ENCODE data around the gene HRCT1. TPM values are rescaled to one million over a fixed set of nuclear protein-coding genes. Genes with fewer than 3 reads are reported as not detected.

HRCT1 gene
- total and polyA plus RNA-seq, 2 experiments from 2014 or later, result not detected

- TF ChIP-seq, protein P1, sequence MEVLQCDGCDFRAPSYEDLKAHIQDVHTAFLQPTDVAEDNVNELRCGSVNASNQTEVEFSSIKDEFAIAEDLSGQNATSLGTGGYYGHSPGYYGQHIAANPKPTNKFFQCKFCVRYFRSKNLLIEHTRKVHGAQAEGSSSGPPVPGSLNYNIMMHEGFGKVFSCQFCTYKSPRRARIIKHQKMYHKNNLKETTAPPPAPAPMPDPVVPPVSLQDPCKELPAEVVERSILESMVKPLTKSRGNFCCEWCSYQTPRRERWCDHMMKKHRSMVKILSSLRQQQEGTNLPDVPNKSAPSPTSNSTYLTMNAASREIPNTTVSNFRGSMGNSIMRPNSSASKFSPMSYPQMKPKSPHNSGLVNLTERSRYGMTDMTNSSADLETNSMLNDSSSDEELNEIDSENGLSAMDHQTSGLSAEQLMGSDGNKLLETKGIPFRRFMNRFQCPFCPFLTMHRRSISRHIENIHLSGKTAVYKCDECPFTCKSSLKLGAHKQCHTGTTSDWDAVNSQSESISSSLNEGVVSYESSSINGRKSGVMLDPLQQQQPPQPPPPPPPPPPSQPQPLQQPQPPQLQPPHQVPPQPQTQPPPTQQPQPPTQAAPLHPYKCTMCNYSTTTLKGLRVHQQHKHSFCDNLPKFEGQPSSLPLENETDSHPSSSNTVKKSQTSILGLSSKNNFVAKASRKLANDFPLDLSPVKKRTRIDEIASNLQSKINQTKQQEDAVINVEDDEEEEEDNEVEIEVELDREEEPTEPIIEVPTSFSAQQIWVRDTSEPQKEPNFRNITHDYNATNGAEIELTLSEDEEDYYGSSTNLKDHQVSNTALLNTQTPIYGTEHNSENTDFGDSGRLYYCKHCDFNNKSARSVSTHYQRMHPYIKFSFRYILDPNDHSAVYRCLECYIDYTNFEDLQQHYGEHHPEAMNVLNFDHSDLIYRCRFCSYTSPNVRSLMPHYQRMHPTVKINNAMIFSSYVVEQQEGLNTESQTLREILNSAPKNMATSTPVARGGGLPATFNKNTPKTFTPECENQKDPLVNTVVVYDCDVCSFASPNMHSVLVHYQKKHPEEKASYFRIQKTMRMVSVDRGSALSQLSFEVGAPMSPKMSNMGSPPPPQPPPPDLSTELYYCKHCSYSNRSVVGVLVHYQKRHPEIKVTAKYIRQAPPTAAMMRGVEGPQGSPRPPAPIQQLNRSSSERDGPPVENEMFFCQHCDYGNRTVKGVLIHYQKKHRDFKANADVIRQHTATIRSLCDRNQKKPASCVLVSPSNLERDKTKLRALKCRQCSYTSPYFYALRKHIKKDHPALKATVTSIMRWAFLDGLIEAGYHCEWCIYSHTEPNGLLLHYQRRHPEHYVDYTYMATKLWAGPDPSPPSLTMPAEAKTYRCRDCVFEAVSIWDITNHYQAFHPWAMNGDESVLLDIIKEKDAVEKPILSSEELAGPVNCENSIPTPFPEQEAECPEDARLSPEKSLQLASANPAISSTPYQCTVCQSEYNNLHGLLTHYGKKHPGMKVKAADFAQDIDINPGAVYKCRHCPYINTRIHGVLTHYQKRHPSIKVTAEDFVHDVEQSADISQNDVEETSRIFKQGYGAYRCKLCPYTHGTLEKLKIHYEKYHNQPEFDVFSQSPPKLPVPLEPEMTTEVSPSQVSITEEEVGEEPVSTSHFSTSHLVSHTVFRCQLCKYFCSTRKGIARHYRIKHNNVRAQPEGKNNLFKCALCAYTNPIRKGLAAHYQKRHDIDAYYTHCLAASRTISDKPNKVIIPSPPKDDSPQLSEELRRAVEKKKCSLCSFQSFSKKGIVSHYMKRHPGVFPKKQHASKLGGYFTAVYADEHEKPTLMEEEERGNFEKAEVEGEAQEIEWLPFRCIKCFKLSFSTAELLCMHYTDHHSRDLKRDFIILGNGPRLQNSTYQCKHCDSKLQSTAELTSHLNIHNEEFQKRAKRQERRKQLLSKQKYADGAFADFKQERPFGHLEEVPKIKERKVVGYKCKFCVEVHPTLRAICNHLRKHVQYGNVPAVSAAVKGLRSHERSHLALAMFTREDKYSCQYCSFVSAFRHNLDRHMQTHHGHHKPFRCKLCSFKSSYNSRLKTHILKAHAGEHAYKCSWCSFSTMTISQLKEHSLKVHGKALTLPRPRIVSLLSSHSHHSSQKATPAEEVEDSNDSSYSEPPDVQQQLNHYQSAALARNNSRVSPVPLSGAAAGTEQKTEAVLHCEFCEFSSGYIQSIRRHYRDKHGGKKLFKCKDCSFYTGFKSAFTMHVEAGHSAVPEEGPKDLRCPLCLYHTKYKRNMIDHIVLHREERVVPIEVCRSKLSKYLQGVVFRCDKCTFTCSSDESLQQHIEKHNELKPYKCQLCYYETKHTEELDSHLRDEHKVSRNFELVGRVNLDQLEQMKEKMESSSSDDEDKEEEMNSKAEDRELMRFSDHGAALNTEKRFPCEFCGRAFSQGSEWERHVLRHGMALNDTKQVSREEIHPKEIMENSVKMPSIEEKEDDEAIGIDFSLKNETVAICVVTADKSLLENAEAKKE (CRISPR knock-in tag; IDR thresholded peaks at IDR 0.05), result no peak
- TF ChIP-seq JUNB (IDR thresholded peaks at IDR 0.05; ENCODE audit: unreplicated experiment), result no peak
- no peak for TF ChIP-seq CTCF (conservative IDR thresholded peaks at IDR 0.05; ENCODE audit: low read depth in 2 of 2)
Observed at GRCh38 chr9:35914301-35914807, 8.4 kb downstream of the HRCT1 start (continued).

GRCh38 chr9:35915681-35916294 lies 9.8 kb downstream of the HRCT1 start:
- DNase-seq (ENCODE audit: low spot score) (no peak), ATAC-seq (peak; percentile 52)
- Histone ChIP-seq H3K36me3 (ENCODE audit: insufficient read depth) (no peaks in the 10 kb centered on the region), H3K4me3 (no peak overlapping the region), H2AFZ (peak overlapping the region; percentile 56; the same call in 1 of the 2 replicates), H4K20me1 (replicated peaks; ENCODE audit: insufficient read depth) (no peaks in the 10 kb centered on the region), H3K27ac (ENCODE audit: low read depth) (no peak overlapping the region), H3K4me1 (ENCODE audit: insufficient read depth) (peaks cover 3% of the 10 kb centered on the region), H3K4me2 (no peak overlapping the region), H3F3A (replicated peaks; ENCODE audit: low read depth) (peaks cover 4% of the 10 kb centered on the region; the same call in 1 of the 2 replicates), H3K79me2 (replicated peaks; ENCODE audit: insufficient read depth) (no peaks in the 10 kb centered on the region), H3K9me2 (ENCODE audit: insufficient read depth) (no peaks in the 10 kb centered on the region), H3K27me3 (ENCODE audit: insufficient read depth) (no peaks in the 10 kb centered on the region)
- no peaks in the 10 kb centered on the region for H3K36me3 Mint-ChIP-seq (ENCODE audit: low read depth)
- H3K27me3 Mint-ChIP-seq (ENCODE audit: insufficient read depth, low read depth, poor library complexity), result peaks cover 4% of the 10 kb centered on the region
- H3K27ac Mint-ChIP-seq, result no peak overlapping the region
- H3K9me3 Mint-ChIP-seq, result no peaks in the 10 kb centered on the region
- H3K4me1 Mint-ChIP-seq, result peaks cover 13% of the 10 kb centered on the region
- no peak overlapping the region for H3K4me3 Mint-ChIP-seq
- TF ChIP-seq CREB1 (CRISPR knock-in tag; IDR thresholded peaks at IDR 0.05; ENCODE audit: low read depth), result no peak
- no peak for TF ChIP-seq EZH2 (IDR thresholded peaks at IDR 0.05; ENCODE audit: low read depth, unreplicated experiment)
- TF ChIP-seq, protein P1 (CRISPR knock-in tag; IDR thresholded peaks at IDR 0.05), result no peak
